Nephron (organoid): ENCODE measurements around the gene SPIN1.

ENCODE experiments used
- H3K27ac Mint-ChIP-seq, 3 experiments: 2 replicates each; pipeline ENCODE4 v1.8.0; 2020; ENCODE audit warnings: mixed read lengths in 3 of 3, mild to moderate bottlenecking in 2 of 3, moderate library complexity in 1 of 3
- H3K27me3 Mint-ChIP-seq: 2 replicates; pipeline ENCODE4 v1.8.0; 2021; ENCODE audit warnings: low read depth, mild to moderate bottlenecking, moderate library complexity, mixed read lengths
- H3K36me3 Mint-ChIP-seq: 2 replicates; pipeline ENCODE4 v1.8.0; 2020; ENCODE audit warnings: low read depth, mixed read lengths
- H3K4me1 Mint-ChIP-seq: 2 replicates; pipeline ENCODE4 v1.8.0; 2020; ENCODE audit warnings: mixed read lengths
- H3K4me3 Mint-ChIP-seq, 3 experiments: 2 replicates each; pipeline ENCODE4 v1.8.0; 2020; ENCODE audit warnings: mild to moderate bottlenecking in 3 of 3, mixed read lengths in 3 of 3, moderate library complexity in 2 of 3
- H3K9me3 Mint-ChIP-seq: 2 replicates; pipeline ENCODE4 v1.8.0; 2020; ENCODE audit warnings: mixed read lengths
- TF ChIP-seq, protein P1 (sequence below), 3 experiments: fragments of 200-600 bp; sonication (generic); IDR thresholded peaks; one replicate each; pipeline ENCODE4 v1.5.0; 2021; ENCODE audit warnings: antibody characterized with exemption in 3 of 3; ENCODE audit not compliant: unreplicated experiment in 3 of 3

Gene SPIN1

DNA sequence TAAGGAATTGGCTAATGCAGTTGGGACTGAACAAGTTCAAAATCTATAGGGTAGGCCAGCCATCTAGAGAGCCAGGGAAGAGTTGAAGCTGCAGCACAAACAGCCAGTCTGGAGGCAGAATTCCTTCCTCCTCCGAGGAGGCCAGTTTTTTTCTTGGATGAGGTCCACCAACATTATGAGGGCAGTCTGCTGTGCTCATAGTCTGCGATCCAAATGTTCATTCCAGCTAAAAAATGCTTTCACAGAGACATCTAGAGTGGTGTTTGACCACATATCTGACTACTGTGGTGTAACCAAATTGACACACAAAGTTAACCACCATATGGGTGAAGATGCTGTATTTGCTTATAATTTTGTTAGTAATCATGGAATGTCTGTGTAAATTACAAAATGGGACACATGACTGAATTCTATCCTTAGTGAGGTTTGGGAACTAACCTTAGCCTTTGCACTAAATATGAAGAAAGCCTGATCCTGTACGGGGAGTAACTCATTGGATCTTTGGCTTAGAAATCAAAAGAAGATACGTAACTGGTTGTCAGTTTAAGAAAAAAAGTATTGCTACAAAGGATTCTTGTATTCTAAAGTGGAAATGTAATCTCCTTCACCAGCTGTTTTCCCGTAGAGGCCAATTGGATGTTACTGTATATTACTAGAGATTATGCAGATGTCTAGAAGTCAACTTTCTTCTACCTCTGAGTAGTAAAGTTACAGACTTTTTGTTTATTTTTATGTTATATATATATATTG lies 70.6 kb downstream of the SPIN1 start:
- TF ChIP-seq, protein P1, sequence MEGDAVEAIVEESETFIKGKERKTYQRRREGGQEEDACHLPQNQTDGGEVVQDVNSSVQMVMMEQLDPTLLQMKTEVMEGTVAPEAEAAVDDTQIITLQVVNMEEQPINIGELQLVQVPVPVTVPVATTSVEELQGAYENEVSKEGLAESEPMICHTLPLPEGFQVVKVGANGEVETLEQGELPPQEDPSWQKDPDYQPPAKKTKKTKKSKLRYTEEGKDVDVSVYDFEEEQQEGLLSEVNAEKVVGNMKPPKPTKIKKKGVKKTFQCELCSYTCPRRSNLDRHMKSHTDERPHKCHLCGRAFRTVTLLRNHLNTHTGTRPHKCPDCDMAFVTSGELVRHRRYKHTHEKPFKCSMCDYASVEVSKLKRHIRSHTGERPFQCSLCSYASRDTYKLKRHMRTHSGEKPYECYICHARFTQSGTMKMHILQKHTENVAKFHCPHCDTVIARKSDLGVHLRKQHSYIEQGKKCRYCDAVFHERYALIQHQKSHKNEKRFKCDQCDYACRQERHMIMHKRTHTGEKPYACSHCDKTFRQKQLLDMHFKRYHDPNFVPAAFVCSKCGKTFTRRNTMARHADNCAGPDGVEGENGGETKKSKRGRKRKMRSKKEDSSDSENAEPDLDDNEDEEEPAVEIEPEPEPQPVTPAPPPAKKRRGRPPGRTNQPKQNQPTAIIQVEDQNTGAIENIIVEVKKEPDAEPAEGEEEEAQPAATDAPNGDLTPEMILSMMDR (IDR thresholded peaks at IDR 0.05; ENCODE audit: unreplicated experiment in 3 of 3) = no peak
- Mint-ChIP-seq H3K36me3 (peaks cover 37% of the 10 kb centered on the region), H3K27me3 (no peaks in the 10 kb centered on the region), H3K27ac (peak overlapping the region; percentile 73 to 86 (median 79)), H3K4me3 (no peak overlapping the region), H3K4me1 (peaks cover 46% of the 10 kb centered on the region), H3K9me3 (no peaks in the 10 kb centered on the region)

DNA sequence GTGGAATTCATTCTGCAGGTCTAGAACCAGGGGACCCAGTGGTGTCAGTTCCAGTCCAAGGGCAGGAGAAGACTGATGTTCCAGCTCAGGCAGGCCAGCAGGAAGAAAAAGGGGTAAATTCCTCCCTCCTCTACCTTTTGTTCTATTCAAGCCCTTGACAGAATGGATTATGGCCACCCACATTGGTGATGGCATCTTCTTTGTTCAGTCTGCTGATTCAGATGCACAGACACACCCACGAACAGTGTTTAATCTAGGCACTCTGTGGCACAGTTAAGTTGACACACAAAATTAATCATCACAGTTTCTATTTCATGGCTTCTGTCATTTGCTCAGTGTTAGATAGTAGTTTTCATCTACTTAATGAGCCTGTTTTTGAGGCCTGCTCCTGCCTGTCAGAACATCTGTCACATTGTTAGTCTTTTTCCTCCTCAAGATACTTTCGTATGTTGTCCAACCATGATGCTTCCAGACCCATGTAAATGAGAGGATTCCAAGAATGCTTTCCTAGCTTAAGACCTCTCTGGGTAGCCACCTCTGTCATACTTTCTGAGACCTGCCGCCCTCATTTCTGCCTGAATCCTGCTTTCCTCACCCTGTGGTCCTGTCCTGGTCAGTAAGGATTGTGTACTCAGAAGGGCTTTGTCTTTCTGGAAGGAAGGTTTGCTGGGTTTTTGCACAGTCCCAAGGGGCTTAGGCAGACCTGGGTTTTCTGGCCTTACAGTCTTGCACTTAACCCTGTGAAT lies 72.5 kb downstream of the SPIN1 start:
- Mint-ChIP-seq H3K4me1 (peaks cover 46% of the 10 kb centered on the region), H3K27ac (peak overlapping the region; percentile 73 to 86 (median 79)), H3K36me3 (peaks cover 40% of the 10 kb centered on the region), H3K27me3 (no peaks in the 10 kb centered on the region), H3K4me3 (no peak overlapping the region), H3K9me3 (no peaks in the 10 kb centered on the region)
- TF ChIP-seq, protein P1 (IDR thresholded peaks at IDR 0.05; ENCODE audit: unreplicated experiment in 3 of 3) = no peak

DNA sequence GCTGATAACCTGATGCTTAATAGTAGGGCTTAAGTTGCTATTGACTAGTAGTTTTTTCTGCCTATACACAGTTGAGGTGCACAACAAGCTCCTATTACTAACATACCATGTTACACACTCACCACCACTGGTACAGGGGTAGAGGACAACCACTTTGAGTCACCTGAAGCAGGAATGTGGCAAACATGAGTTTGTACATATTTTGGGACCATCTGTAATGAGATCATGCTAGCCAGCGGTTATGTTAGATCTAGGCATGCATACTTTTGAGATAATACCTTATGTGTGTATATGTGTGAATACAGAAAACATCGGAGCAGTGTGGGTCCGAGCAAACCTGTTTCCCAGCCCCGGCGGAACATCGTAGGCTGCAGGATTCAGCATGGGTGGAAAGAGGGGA lies 73.9 kb downstream of the SPIN1 start:
- TF ChIP-seq, protein P1 (IDR thresholded peaks at IDR 0.05; ENCODE audit: unreplicated experiment in 3 of 3) = no peak
- Mint-ChIP-seq H3K4me3 (no peak overlapping the region), H3K9me3 (no peaks in the 10 kb centered on the region), H3K4me1 (peaks cover 40% of the 10 kb centered on the region), H3K27me3 (no peaks in the 10 kb centered on the region), H3K27ac (no peak overlapping the region), H3K36me3 (peaks cover 38% of the 10 kb centered on the region)

DNA sequence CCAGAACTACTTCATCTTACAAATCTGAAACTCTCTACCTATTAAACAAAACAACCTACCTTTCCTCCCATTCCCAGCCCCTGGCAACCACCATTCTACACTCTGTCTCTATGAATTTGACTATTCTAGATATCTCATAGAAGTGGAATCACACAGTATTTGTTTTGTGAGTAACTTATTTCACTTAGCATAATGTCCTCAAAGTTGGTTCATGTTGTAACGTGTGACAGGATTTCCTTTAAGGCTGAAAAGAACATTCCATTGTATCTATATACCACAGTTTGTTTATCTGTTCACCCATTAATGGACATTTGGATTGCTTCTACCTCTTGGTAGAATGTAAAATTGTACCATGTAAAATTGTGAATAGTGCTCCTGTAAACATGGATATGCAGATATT lies 76.6 kb downstream of the SPIN1 start:
- Mint-ChIP-seq H3K36me3 (peaks cover 61% of the 10 kb centered on the region), H3K27ac (peak overlapping the region in 1 of 3 experiments; percentile 25)
- TF ChIP-seq, protein P1 (IDR thresholded peaks at IDR 0.05; ENCODE audit: unreplicated experiment in 3 of 3) = no peak

DNA sequence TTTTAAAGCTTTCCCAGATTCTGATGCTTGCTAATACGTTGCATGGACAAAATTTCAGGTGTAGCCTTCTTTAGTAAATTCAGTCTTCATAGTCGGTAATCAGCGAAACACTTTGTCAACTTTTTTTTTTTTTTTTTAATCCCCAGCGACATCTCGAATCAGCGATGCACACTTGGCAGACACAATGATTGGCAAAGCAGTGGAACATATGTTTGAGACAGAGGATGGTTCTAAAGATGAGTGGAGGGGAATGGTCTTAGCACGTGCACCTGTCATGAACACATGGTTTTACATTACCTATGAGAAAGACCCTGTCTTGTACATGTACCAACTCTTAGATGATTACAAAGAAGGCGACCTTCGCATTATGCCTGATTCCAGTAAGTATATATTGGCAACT lies 80.0 kb downstream of the SPIN1 start:
- H3K4me1 Mint-ChIP-seq = peaks cover 16% of the 10 kb centered on the region
- H3K36me3 Mint-ChIP-seq = peaks cover 83% of the 10 kb centered on the region
- no peak overlapping the region for H3K27ac Mint-ChIP-seq
- TF ChIP-seq, protein P1 (IDR thresholded peaks at IDR 0.05; ENCODE audit: unreplicated experiment in 3 of 3) = no peak
- H3K9me3 Mint-ChIP-seq = no peaks in the 10 kb centered on the region
- no peaks in the 10 kb centered on the region for H3K27me3 Mint-ChIP-seq
- H3K4me3 Mint-ChIP-seq = no peak overlapping the region

More for the DNA sequence above, 76.6 kb downstream of the SPIN1 start:
- Mint-ChIP-seq H3K27me3 (no peaks in the 10 kb centered on the region), H3K9me3 (no peaks in the 10 kb centered on the region), H3K4me1 (peaks cover 26% of the 10 kb centered on the region), H3K4me3 (no peak overlapping the region)
